K562 (cell line): ENCODE data around the gene GZF1. TPM values are rescaled to one million over a fixed set of nuclear protein-coding genes. Genes with fewer than 3 reads are reported as not detected.

ENCODE experiments used
- HDGF ChIP-seq: fragments of 450-650 bp; IDR thresholded peaks from 2 replicates; pipeline ENCODE4 v1.6.1; 2016
- HNRNPLL ChIP-seq: fragments of 200-400 bp; formaldehyde crosslinking; IDR thresholded peaks from 2 replicates; pipeline ENCODE4 v1.6.1; 2017; ENCODE audit warnings: low read length, low read depth, mild to moderate bottlenecking; ENCODE audit not compliant: poor library complexity, severe bottlenecking
- JUND ChIP-seq, 2 experiments: IDR thresholded peaks; 2 replicates in 1 of 2; 3 replicates in 1 of 2; pipeline ENCODE4 v1.6.1; 2011; ENCODE audit warnings: borderline replicate concordance in 2 of 2, low read depth in 2 of 2, low read length in 2 of 2, improper control_type of control experiment in 1 of 2, missing biosample characterization in 1 of 2, missing genetic modification characterization in 1 of 2, missing genetic modification reagents in 1 of 2
- MAFG ChIP-seq: fragments of 450-650 bp; conservative IDR thresholded peaks from 2 replicates; pipeline ENCODE4 v1.6.1; 2016; ENCODE audit warnings: missing genetic modification characterization, missing compliant biosample characterization
- NCOA6 ChIP-seq: fragments of 450-650 bp; IDR thresholded peaks from 2 replicates; pipeline ENCODE4 v1.6.1; 2017; ENCODE audit warnings: mild to moderate bottlenecking
- NFYB ChIP-seq: IDR thresholded peaks from 2 replicates; pipeline ENCODE4 v1.6.1; 2011; ENCODE audit warnings: mild to moderate bottlenecking, moderate library complexity; ENCODE audit not compliant: insufficient read length; ENCODE audit errors: extremely low read depth
- NR4A1 ChIP-seq, 2 experiments: fragments of 250-450 bp in 1 of 2; fragments of 450-650 bp in 1 of 2; sonication (Bioruptor Pico) in 1 of 2; IDR thresholded peaks; 2 replicates each; pipeline versions ENCODE4 v1.4.0 to v1.6.1; 2016 to 2020; ENCODE audit warnings: mild to moderate bottlenecking in 2 of 2, missing compliant biosample characterization in 1 of 2, missing genetic modification characterization in 1 of 2, moderate library complexity in 1 of 2
- OTX1 ChIP-seq: fragments of 450-650 bp; formaldehyde crosslinking; IDR thresholded peaks from 2 replicates; pipeline ENCODE4 v1.4.0; 2022; ENCODE audit warnings: mild to moderate bottlenecking
- TEAD2 ChIP-seq: fragments of 450-650 bp; IDR thresholded peaks from 2 replicates; pipeline ENCODE4 v1.6.1; 2016; ENCODE audit warnings: missing genetic modification characterization, control low read depth, missing compliant biosample characterization
- TRIM28 ChIP-seq: fragments of 450-650 bp; IDR thresholded peaks from 2 replicates; pipeline ENCODE4 v1.6.1; 2017
- ZBTB8A ChIP-seq: fragments of 450-650 bp; IDR thresholded peaks from 2 replicates; pipeline ENCODE4 v1.6.1; 2018; ENCODE audit warnings: mild to moderate bottlenecking, moderate library complexity; ENCODE audit not compliant: partially characterized antibody
- ZNF124 ChIP-seq: sonication (generic); formaldehyde crosslinking; IDR thresholded peaks from 2 replicates; pipeline ENCODE4 v1.8.1; 2022; ENCODE audit warnings: missing genetic modification reagents
- ZNF507 ChIP-seq: conservative IDR thresholded peaks from 2 replicates; pipeline ENCODE4 v1.6.1; 2017; ENCODE audit warnings: missing genetic modification characterization, missing compliant biosample characterization
- polyA plus RNA-seq, 8 experiments: library from polyadenylated mRNA; depleted of rRNA in 4 of 8; stranded (reverse) in 5 of 8; unstranded in 3 of 8; fragments of >200 nt; fragmentation: Nextera tagmentation in 2 of 8; fragmentation: Illumina TruSeq in 1 of 8; extraction: Ambion mirVana in 2 of 8; extraction: Trizol in 1 of 8; gene quantifications; 2 replicates each; pipeline versions ENCODE4 v1.2.1 to v1.2.3, GENCODE V29; 2011 to 2014; ENCODE audit warnings: inconsistent platforms in 1 of 8, missing spikeins in 1 of 8
- total RNA-seq, 7 experiments: library from RNA; depleted of rRNA in 6 of 7; stranded (reverse); fragments of >200 nt in 6 of 7; fragmentation: Illumina TruSeq in 2 of 7; extraction: Trizol in 2 of 7; gene quantifications; 2 replicates each; pipeline versions ENCODE4 v1.2.1 to v1.2.3, GENCODE V29; 2011 to 2021; ENCODE audit warnings: low replicate concordance in 1 of 7
- TF ChIP-seq, protein P1 (sequence below): fragments of 250-450 bp; sonication (Bioruptor Pico); IDR thresholded peaks from 2 replicates; pipeline ENCODE4 v1.5.0; 2021; ENCODE audit warnings: mild to moderate bottlenecking, moderate library complexity
- TF ChIP-seq, protein P2 (sequence below): fragments of 200-800 bp; sonication (Bioruptor generic); IDR thresholded peaks from 2 replicates; pipeline ENCODE4 v1.6.1; 2017; ENCODE audit warnings: missing genetic modification characterization, missing compliant biosample characterization
- TF ChIP-seq, protein P3 (sequence below): sonication (generic); formaldehyde crosslinking; IDR thresholded peaks from 2 replicates; pipeline ENCODE4 v1.8.1; 2023; ENCODE audit warnings: mild to moderate bottlenecking, missing genetic modification reagents, moderate library complexity
- TF ChIP-seq, protein P4 (sequence below): fragments of 450-650 bp; IDR thresholded peaks from 2 replicates; pipeline ENCODE4 v1.6.1; 2016; ENCODE audit warnings: borderline replicate concordance
- TF ChIP-seq, protein P5 (sequence below): fragments of 250-450 bp; sonication (Bioruptor Pico); IDR thresholded peaks from 2 replicates; pipeline ENCODE4 v1.8.0; 2021; ENCODE audit warnings: borderline replicate concordance, mild to moderate bottlenecking, moderate library complexity; ENCODE audit not compliant: poor library complexity, severe bottlenecking

GZF1 gene
- total and polyA plus RNA-seq, 9 of the 15 experiments (the other 6 are each of a cell fraction or from before 2014, with no cell fraction given): 1.2 to 15.7 (median 7.4) TPM

DNA sequence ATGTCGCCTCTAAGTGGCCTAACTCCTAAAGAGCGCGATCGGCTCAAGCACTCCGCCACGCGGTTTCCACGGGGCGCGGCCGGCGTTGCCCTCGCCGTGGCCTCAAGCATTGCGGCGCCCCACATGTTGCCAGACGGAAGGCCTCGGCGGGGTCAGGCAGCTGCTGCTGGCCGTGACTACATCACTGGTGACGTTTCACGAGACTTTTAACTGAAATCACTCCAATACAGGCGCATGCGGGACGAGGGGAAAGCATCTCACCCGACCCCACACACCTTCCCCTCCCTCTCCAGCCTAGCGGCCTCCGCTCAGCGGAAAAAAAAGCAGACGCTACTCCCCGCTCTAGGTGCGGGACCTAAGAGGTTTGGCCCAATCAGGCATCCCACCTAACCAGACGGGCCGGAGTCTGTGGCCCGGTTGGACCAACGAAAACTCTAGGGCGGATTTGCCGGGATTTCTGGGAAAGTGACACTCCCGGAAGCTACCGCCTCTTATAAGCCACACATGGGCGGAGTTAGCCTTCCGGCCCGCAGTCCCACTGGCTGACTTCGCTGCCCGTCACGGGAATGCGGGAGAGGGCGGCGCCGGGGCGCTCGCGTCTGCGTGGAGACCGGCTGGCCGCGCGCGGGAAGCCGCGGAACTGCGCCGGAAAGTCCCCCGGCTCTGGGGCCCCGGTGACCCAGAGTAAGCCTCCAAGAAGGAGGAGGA lies 11.6 kb upstream of the GZF1 start, which contains the start of gene NXT1 (continued):
- TF ChIP-seq, protein P1, sequence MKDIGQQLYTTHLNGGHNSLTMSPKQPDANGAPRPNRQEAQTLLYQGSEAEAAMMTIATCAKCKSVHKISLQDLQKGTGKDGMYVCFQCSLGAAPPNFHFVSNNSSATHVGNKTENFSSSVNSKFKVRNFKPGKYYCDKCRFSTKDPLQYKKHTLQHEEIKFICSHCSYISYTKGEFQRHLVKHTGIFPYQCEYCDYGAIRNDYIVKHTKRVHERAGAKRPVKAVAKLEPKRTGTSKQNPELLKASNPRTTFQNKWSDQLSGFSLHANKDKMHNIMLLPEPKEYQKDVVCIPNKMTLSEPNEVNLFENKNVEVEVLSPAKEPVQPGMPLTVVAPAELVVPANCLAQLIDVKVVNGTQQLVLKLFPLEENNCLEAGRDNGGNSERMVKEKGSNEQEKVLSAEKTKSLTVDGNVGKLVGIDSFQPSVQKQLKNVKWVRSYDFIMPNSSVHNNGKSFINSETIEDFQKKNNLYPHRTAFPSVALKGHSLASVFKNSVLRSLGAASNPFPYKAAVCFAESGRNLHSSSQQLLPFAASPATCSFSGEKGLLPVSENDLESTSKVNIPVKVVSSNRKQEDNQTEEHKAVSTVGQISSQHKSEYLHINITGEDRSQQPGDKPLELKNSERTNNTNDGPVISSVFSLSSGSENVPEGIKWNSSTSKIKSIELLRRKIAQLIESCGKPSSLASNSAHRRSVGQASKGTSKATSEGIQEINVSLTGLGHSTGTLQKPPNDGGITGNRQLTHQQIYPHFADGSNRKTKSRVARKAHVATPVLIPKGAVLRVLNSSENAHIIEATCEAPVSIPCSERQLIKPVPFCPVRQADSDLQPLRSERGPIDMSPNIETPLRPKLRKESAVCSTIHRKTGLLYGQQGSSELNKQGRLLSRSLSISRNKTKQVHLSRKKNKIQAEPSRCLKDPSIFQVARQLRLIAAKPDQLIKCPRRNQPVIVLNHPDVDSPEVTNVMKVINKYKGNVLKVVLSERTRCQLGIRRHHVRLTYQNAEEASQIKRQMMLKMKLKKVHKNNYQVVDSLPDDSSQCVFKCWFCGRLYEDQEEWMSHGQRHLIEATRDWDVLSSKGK (CRISPR knock-in tag): no peak
- TF ChIP-seq ZNF507 (tag) (no peak), HDGF (no peak), MAFG (tag) (no peak), ZNF124 (CRISPR knock-in tag) (no peak), NFYB (peak; percentile 65), ZBTB8A (no peak), NCOA6 (no peak), NR4A1 (CRISPR knock-in tag; IDR thresholded peaks at IDR 0.05) (no peak), NR4A1 (tag; IDR thresholded peaks at IDR 0.05) (no peak), OTX1 (CRISPR knock-in tag) (no peak), HNRNPLL (peak; percentile 66), JUND (IDR thresholded peaks at IDR 0.05; ENCODE audit: borderline replicate concordance, low read depth, low read length) (no peak), JUND (tag; IDR thresholded peaks at IDR 0.05; ENCODE audit: borderline replicate concordance, low read depth, low read length) (no peak; the same call in 2 of the 3 replicates), TRIM28 (no peak), TEAD2 (no peak)
- TF ChIP-seq, protein P2, sequence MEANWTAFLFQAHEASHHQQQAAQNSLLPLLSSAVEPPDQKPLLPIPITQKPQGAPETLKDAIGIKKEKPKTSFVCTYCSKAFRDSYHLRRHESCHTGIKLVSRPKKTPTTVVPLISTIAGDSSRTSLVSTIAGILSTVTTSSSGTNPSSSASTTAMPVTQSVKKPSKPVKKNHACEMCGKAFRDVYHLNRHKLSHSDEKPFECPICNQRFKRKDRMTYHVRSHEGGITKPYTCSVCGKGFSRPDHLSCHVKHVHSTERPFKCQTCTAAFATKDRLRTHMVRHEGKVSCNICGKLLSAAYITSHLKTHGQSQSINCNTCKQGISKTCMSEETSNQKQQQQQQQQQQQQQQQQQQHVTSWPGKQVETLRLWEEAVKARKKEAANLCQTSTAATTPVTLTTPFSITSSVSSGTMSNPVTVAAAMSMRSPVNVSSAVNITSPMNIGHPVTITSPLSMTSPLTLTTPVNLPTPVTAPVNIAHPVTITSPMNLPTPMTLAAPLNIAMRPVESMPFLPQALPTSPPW: peak; percentile 66
- TF ChIP-seq, protein P3, sequence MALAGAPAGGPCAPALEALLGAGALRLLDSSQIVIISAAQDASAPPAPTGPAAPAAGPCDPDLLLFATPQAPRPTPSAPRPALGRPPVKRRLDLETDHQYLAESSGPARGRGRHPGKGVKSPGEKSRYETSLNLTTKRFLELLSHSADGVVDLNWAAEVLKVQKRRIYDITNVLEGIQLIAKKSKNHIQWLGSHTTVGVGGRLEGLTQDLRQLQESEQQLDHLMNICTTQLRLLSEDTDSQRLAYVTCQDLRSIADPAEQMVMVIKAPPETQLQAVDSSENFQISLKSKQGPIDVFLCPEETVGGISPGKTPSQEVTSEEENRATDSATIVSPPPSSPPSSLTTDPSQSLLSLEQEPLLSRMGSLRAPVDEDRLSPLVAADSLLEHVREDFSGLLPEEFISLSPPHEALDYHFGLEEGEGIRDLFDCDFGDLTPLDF (CRISPR knock-in tag): no peak; the same call in none of the 2 replicates
- TF ChIP-seq, protein P4, sequence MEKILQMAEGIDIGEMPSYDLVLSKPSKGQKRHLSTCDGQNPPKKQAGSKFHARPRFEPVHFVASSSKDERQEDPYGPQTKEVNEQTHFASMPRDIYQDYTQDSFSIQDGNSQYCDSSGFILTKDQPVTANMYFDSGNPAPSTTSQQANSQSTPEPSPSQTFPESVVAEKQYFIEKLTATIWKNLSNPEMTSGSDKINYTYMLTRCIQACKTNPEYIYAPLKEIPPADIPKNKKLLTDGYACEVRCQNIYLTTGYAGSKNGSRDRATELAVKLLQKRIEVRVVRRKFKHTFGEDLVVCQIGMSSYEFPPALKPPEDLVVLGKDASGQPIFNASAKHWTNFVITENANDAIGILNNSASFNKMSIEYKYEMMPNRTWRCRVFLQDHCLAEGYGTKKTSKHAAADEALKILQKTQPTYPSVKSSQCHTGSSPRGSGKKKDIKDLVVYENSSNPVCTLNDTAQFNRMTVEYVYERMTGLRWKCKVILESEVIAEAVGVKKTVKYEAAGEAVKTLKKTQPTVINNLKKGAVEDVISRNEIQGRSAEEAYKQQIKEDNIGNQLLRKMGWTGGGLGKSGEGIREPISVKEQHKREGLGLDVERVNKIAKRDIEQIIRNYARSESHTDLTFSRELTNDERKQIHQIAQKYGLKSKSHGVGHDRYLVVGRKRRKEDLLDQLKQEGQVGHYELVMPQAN: peak; percentile 71; the same call in 1 of the 2 replicates
- TF ChIP-seq, protein P5, sequence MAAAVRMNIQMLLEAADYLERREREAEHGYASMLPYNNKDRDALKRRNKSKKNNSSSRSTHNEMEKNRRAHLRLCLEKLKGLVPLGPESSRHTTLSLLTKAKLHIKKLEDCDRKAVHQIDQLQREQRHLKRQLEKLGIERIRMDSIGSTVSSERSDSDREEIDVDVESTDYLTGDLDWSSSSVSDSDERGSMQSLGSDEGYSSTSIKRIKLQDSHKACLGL (CRISPR knock-in tag): no peak
